ENCODE results near the gene IL1RAPL2.

- TF ChIP-seq ZNF274 (IDR thresholded peaks at IDR 0.05; ENCODE audit: low read depth, low read length), result no peak
- no peak for TF ChIP-seq YY1 (IDR thresholded peaks at IDR 0.05; ENCODE audit: insufficient read depth, insufficient read length)
Observed at GRCh38 chrX:105226499-105226898, 660.5 kb downstream of the IL1RAPL2 start.

All from NT2/D1 (cell line).